Measurements from ENCODE around the gene CHRDL1. TPM values are rescaled to one million over a fixed set of nuclear protein-coding genes. Genes with fewer than 3 reads are reported as not detected.
"Not testable (repeated sequence)": the region's sequence is repeated elsewhere in the genome, so short reads cannot be mapped to it uniquely, and the experiment has no call there.

Gene CHRDL1, protein sequence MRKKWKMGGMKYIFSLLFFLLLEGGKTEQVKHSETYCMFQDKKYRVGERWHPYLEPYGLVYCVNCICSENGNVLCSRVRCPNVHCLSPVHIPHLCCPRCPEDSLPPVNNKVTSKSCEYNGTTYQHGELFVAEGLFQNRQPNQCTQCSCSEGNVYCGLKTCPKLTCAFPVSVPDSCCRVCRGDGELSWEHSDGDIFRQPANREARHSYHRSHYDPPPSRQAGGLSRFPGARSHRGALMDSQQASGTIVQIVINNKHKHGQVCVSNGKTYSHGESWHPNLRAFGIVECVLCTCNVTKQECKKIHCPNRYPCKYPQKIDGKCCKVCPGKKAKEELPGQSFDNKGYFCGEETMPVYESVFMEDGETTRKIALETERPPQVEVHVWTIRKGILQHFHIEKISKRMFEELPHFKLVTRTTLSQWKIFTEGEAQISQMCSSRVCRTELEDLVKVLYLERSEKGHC
- 10 to 100 TPM in 6 of 10 donors, 1 to 10 TPM in 4; 5.1 to 13.9 (median 10.6) TPM for polyA plus RNA-seq (ENCODE audit: insufficient read length in 10 of 10)
- long read RNA-seq, donor 1, partial matches to known transcripts: 0 of 1 reads
- long read RNA-seq, donor 1, other reads (novel, unspliced or antisense): 0 of 1 reads
- long read RNA-seq, donor 2: 0 reads
- long read RNA-seq, donor 3: 0 reads
- long read RNA-seq, donor 4: 0 reads
- long read RNA-seq, donor 5: 0 reads
- long read RNA-seq, donor 6: 0 reads
- long read RNA-seq, donor 7: 0 reads
- long read RNA-seq, donor 8: 0 reads
- long read RNA-seq, donor 9: 0 reads

GRCh38 chrX:110795645-110796406 lies at the start of gene CHRDL1:
Gene CHRDL1 (minus strand): TSS chrX:110795817. CDS start chrX:110792181, 3,636 bp downstream.
- peak in 2 of 3 donors; percentile 38 to 57 for DNase-seq

- no peak for DNase-seq
Observed at GRCh38 chrX:110836982-110837381, 41.4 kb upstream of the CHRDL1 start.

- no peak for DNase-seq
Observed at GRCh38 chrX:110836451-110836850, 40.8 kb upstream of the CHRDL1 start.

GRCh38 chrX:110836001-110836400 lies 40.4 kb upstream of the CHRDL1 start:
- DNase-seq: no peak

GRCh38 chrX:110825972-110826371 lies 30.4 kb upstream of the CHRDL1 start:
- DNase-seq: no peak

DNA sequence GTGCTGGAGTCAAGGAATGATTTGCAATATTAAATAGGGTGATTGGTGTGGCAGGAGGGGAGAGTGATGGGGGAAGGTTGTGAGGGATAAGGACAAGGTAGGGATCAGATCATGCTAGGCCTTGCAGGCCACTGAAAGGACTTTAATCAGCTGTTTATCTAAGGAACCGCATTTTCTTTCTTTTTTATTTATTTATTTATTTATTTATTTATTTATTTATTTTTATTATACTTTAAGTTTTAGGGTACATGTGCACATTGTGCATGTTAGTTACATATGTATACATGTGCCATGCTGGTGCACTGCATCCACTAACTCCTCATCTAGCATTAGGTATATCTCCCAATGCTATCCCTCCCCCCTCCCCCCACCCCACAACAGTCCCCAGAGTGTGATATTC lies 20.9 kb upstream of the CHRDL1 start:
- not testable (repeated sequence) for DNase-seq

GRCh38 chrX:110806145-110806544 lies 10.5 kb upstream of the CHRDL1 start:
- no peak for DNase-seq

- DNase-seq: peak in 1 of 3 donors; percentile 20
Observed at GRCh38 chrX:110805303-110805702, 9.7 kb upstream of the CHRDL1 start.

DNA sequence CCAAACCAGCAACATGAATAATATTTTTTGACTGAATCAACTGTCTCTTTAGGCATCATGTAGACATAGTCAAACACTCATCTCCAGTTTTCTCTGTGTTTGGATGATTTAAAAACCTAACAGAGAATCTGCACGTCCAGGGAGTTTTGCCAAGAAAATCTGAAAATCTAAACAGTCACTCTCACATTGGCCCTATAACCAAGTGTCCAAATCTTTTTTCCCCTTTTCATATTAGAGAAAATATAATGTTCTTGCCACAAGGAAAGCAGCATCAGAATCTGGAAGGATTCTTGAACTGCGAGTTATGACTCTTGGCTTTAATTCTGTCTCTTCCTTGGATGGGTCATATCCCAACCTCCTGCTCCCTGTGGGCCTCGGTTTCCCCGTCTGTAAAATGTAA lies 8.8 kb upstream of the CHRDL1 start:
- DNase-seq: peak in 1 of 3 donors; percentile 56

- no peak for DNase-seq
Observed at GRCh38 chrX:110803506-110803905, 7.9 kb upstream of the CHRDL1 start.

DNA sequence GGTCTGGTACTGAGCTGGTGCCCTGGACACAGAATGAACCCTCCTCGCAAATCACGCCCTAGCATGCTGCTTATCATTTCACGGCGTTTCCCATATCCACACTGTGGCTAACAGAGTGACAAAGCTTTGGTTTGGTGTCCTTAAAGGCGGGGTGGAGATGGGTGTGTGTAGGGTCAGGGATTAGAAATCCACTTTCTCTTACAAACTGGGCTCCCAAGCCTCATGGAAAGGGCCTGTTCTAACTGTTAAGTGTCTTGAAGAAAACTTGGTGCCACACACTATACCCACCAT lies 735 bp upstream of the CHRDL1 start:
- DNase-seq: no peak

GRCh38 chrX:110794601-110795000 lies 1.0 kb downstream of the CHRDL1 start:
- DNase-seq: no peak

DNA sequence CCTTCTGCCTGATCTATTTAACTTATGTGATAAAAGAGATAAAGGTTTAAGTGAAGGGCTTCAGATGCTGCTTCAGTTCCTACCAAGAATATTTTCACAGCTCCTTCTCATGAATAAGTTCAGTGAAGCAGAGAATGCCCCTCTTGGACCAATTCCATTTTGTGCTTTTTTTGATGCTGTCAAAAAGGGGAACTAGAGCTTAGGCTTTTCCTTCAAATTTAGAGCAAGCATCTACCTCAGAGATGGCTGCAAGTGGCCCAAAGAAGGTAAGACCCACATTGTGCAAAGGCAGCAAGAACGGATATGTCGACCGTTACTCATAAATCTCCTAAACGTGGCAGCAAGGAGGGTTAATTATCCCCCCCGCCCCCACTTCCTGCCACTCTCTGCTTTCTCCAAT lies 4.5 kb downstream of the CHRDL1 start:
- no peak for DNase-seq

GRCh38 chrX:110786486-110786885 lies 9.1 kb downstream of the CHRDL1 start:
- DNase-seq: no peak

- peak in 1 of 3 donors; percentile 27 for DNase-seq
Observed at GRCh38 chrX:110759785-110760184, 35.8 kb downstream of the CHRDL1 start.

GRCh38 chrX:110758781-110759422 lies 36.7 kb downstream of the CHRDL1 start:
- DNase-seq: no peak

GRCh38 chrX:110755611-110756010 lies 40.0 kb downstream of the CHRDL1 start:
- DNase-seq: no peak

- no peak for DNase-seq
Observed at GRCh38 chrX:110755061-110755460, 40.6 kb downstream of the CHRDL1 start.

DNA sequence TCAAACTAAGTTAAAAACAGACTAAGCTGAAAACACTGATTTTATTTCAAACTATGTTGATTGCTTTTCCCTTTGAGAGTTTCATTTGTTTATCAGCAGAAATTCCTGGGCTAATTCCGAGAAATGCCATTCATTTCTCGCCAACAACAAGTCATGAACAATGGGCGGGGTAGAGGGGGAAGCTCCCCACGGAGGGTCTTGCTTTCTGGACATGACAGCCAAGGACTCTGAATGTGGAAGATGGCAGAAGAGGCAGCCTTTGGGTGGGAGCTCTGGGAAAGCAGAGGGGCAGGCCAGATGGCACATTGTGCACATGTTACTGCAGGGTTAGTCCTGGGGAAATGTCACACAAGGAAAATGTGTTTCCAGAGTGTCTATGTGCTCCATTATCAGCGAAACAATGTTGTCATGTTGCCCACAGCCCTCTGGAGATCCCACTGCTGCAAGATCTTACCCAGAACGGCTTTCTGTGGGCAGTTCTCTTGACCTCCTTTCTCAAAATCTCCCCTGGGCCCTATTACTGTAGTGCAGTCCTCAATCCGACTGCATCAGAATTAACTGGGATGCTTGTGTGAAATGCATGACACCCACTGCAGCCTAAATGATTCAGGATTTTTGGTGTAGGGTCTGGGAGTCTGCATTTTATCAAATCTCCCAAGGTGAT lies 45.0 kb downstream of the CHRDL1 start:
- DNase-seq: peak in 1 of 3 donors; percentile 7

DNA sequence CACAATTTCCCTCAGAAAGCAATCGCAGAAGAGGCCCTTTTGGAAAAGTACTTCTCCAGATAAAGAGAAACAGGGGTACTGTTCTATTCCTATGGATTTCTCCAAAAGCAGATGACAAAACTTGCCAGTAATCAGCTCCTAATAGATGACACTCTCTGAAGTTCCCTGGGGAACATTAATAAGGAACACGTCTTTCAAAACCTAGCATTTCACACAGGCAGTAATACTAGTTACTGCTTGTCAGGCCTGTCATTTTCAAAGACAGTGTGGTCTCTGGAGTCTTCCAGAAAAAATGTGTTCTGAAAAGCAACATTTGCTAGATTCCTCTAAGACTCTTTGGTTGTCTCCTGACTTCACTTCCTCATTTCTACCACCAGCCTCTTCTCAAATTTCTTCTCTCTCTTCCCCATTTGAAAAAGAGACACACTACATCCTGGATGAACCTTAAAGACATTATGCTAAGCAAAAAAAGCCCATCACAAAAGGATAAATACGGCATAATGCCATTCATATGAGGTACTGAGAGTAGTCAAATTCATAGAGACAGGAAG lies 47.3 kb downstream of the CHRDL1 start:
- no peak for DNase-seq

DNA sequence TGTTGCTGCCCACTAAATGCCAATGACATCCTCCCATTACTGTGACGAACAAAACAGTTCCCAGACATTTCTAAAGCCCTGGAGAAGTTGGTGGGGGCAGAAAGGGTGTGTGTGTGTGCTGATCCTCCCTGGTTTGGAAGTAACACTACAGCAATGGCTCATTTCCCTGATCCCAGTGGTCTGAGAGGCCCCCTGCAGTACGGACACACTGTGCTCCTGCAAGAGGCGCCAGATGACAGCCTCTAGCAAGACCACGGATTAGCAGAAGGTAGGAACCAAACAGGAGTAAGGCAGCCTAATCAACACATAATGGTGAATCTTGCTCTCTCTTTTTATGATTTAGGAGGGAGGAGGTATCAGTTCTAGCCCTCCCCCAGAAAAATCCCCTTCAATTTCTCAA lies 49.6 kb downstream of the CHRDL1 start:
- no peak for DNase-seq

Measured in muscle of back (tissue), 13 donors.